HepG2 (cell line): Measurements from ENCODE around the gene METRN. TPM values are rescaled to one million over a fixed set of nuclear protein-coding genes. Genes with fewer than 3 reads are reported as not detected.
A peak's percentile ranks its signal among the peaks of the same experiment; 100 is the strongest.

Experiments
- ATF7 ChIP-seq, 2 experiments: fragments of 450-650 bp in 1 of 2; sonication (generic) in 1 of 2; formaldehyde crosslinking in 1 of 2; IDR thresholded peaks; 2 replicates each; pipeline versions ENCODE4 v1.4.0 to v1.6.1; 2016 to 2020; ENCODE audit warnings: antibody characterized with exemption in 1 of 2, mild to moderate bottlenecking in 1 of 2, missing genetic modification reagents in 1 of 2
- HNRNPLL ChIP-seq: fragments of 200-400 bp; formaldehyde crosslinking; IDR thresholded peaks from 2 replicates; pipeline ENCODE4 v1.6.1; 2017; ENCODE audit warnings: mild to moderate bottlenecking, low read depth, low read length; ENCODE audit not compliant: poor library complexity, severe bottlenecking
- KIAA2018 ChIP-seq: sonication (generic); formaldehyde crosslinking; IDR thresholded peaks from 2 replicates; pipeline ENCODE4 v1.5.0; 2020; ENCODE audit warnings: mild to moderate bottlenecking, missing genetic modification reagents, borderline replicate concordance
- NFE2L1 ChIP-seq: sonication (generic); formaldehyde crosslinking; IDR thresholded peaks from 2 replicates; pipeline ENCODE4 v1.4.0; 2020; ENCODE audit warnings: missing genetic modification reagents, mild to moderate bottlenecking, borderline replicate concordance
- ZNF280D ChIP-seq: sonication (generic); formaldehyde crosslinking; IDR thresholded peaks from 2 replicates; pipeline ENCODE4 v1.5.1; 2020; ENCODE audit warnings: mild to moderate bottlenecking, missing genetic modification reagents
- ZNF562 ChIP-seq: sonication (generic); formaldehyde crosslinking; IDR thresholded peaks from 2 replicates; pipeline ENCODE4 v1.8.0; 2022; ENCODE audit warnings: missing genetic modification reagents, borderline replicate concordance
- ZNF580 ChIP-seq: IDR thresholded peaks from 2 replicates; pipeline ENCODE4 v1.6.1; 2016; ENCODE audit warnings: low read depth, borderline replicate concordance
- ZNF687 ChIP-seq: sonication (generic); formaldehyde crosslinking; IDR thresholded peaks from 2 replicates; pipeline ENCODE4 v1.5.1; 2020; ENCODE audit warnings: mild to moderate bottlenecking, missing genetic modification reagents, moderate library complexity
- ZNF782 ChIP-seq: sonication (generic); formaldehyde crosslinking; IDR thresholded peaks from 2 replicates; pipeline ENCODE4 v1.4.0; 2020; ENCODE audit warnings: missing genetic modification reagents, mild to moderate bottlenecking, borderline replicate concordance
- ZSCAN21 ChIP-seq: sonication (generic); formaldehyde crosslinking; IDR thresholded peaks from 2 replicates; pipeline ENCODE4 v1.8.0; 2022; ENCODE audit warnings: mild to moderate bottlenecking, missing genetic modification reagents, moderate library complexity, borderline replicate concordance
- polyA plus RNA-seq, 8 experiments: library from polyadenylated mRNA; depleted of rRNA in 3 of 8; stranded (reverse) in 7 of 8; unstranded in 1 of 8; fragments of >200 nt; fragmentation: Illumina TruSeq in 4 of 8; extraction: Trizol in 4 of 8; gene quantifications; 2 replicates each; pipeline versions ENCODE4 v1.2.1 to v1.2.3, GENCODE V29; 2011 to 2016; ENCODE audit warnings: low read depth in 4 of 8, missing spikeins in 1 of 8, mixed read lengths in 1 of 8; ENCODE audit not compliant: insufficient read depth in 1 of 8
- total RNA-seq, 5 experiments: library from RNA; depleted of rRNA; stranded (reverse); fragments of >200 nt; fragmentation: Illumina TruSeq; extraction: Trizol; gene quantifications; 2 replicates each; pipeline ENCODE4 v1.2.3, GENCODE V29; 2016; ENCODE audit warnings: low read depth in 1 of 5

Gene METRN
- total and polyA plus RNA-seq, 2 of the 13 experiments (the other 11 are each of a cell fraction or from before 2014, with no cell fraction given) = 25.5 to 46.1 TPM

GRCh38 chr16:714558-715476 is at the start of gene METRN (continued):
- TF ChIP-seq ZNF562 (no peak), KIAA2018 (CRISPR knock-in tag) (no peak), ZSCAN21 (CRISPR knock-in tag) (peak; percentile 29; the same call in 1 of the 2 replicates), ZNF687 (peak; percentile 78), ZNF580 (CRISPR knock-in tag) (peak; percentile 27; the same call in 1 of the 2 replicates), ZNF280D (CRISPR knock-in tag) (peak; percentile 45; the same call in 1 of the 2 replicates), NFE2L1 (CRISPR knock-in tag) (no peak), ATF7 (IDR thresholded peaks at IDR 0.05) (no peak), ATF7 (CRISPR knock-in tag; IDR thresholded peaks at IDR 0.05) (no peak), HNRNPLL (no peak), ZNF782 (CRISPR knock-in tag) (0 out of 2 replicates have a peak, but pooled peaks have one; percentile 37)
